HepG2 (cell line): Measurements from ENCODE around the gene LEPR. TPM values are rescaled to one million over a fixed set of nuclear protein-coding genes. Genes with fewer than 3 reads are reported as not detected.

Source experiments
- ASH2L ChIP-seq: fragments of 300-600, 200-600 bp; sonication (generic); IDR thresholded peaks from 2 replicates; pipeline ENCODE4 v1.7.0; 2017; ENCODE audit warnings: low read depth, mild to moderate bottlenecking, moderate library complexity, mixed read lengths, low read length; ENCODE audit not compliant: insufficient read length
- ATF7-NPFF ChIP-seq: sonication (generic); formaldehyde crosslinking; IDR thresholded peaks from 2 replicates; pipeline ENCODE4 v1.8.1; 2023; ENCODE audit warnings: mild to moderate bottlenecking, low read depth, missing genetic modification reagents, moderate library complexity
- BATF2 ChIP-seq: sonication (generic); formaldehyde crosslinking; IDR thresholded peaks from 2 replicates; pipeline ENCODE4 v1.8.0; 2022; ENCODE audit warnings: mild to moderate bottlenecking, missing genetic modification reagents, moderate library complexity
- EHMT2 ChIP-seq: fragments of 200-600 bp; sonication (generic); IDR thresholded peaks from 2 replicates; pipeline ENCODE4 v1.7.0; 2017; ENCODE audit warnings: antibody characterized with exemption, low read depth, low read length, borderline replicate concordance
- GABPA ChIP-seq, 2 experiments: IDR thresholded peaks; 2 replicates each; pipeline ENCODE4 v1.6.1; 2011 to 2016; ENCODE audit warnings: low read depth in 2 of 2, low read length in 1 of 2, missing biosample characterization in 1 of 2, missing genetic modification characterization in 1 of 2
- HDAC2 ChIP-seq: sonication (generic); formaldehyde crosslinking; IDR thresholded peaks from 2 replicates; pipeline ENCODE4 v1.4.0; 2020; ENCODE audit warnings: missing genetic modification reagents
- NAIF1 ChIP-seq: sonication (generic); formaldehyde crosslinking; IDR thresholded peaks from 2 replicates; pipeline ENCODE4 v1.5.0; 2020; ENCODE audit warnings: mild to moderate bottlenecking, missing genetic modification reagents, borderline replicate concordance
- PHF21A ChIP-seq: sonication (generic); formaldehyde crosslinking; IDR thresholded peaks from 2 replicates; pipeline ENCODE4 v1.5.0; 2020; ENCODE audit warnings: mild to moderate bottlenecking, missing genetic modification reagents
- RXRB ChIP-seq: IDR thresholded peaks from 2 replicates; pipeline ENCODE4 v1.6.1; 2016; ENCODE audit warnings: borderline replicate concordance, missing genetic modification reagents, missing compliant biosample characterization
- ZBTB2 ChIP-seq: sonication (generic); formaldehyde crosslinking; IDR thresholded peaks from 2 replicates; pipeline ENCODE4 v1.8.0; 2022; ENCODE audit warnings: low read depth, missing genetic modification reagents
- ZFP36 ChIP-seq: fragments of 150-350 bp; IDR thresholded peaks from 2 replicates; pipeline ENCODE4 v1.6.1; 2018; ENCODE audit warnings: borderline replicate concordance, low read length, low read depth; ENCODE audit not compliant: partially characterized antibody
- ZNF891 ChIP-seq: sonication (generic); formaldehyde crosslinking; IDR thresholded peaks from 2 replicates; pipeline ENCODE4 v1.5.0; 2020; ENCODE audit warnings: mild to moderate bottlenecking, missing genetic modification reagents
- polyA plus RNA-seq, 8 experiments: library from polyadenylated mRNA; depleted of rRNA in 3 of 8; stranded (reverse) in 7 of 8; unstranded in 1 of 8; fragments of >200 nt; fragmentation: Illumina TruSeq in 4 of 8; extraction: Trizol in 4 of 8; gene quantifications; 2 replicates each; pipeline versions ENCODE4 v1.2.1 to v1.2.3, GENCODE V29; 2011 to 2016; ENCODE audit warnings: low read depth in 4 of 8, missing spikeins in 1 of 8, mixed read lengths in 1 of 8; ENCODE audit not compliant: insufficient read depth in 1 of 8
- total RNA-seq, 5 experiments: library from RNA; depleted of rRNA; stranded (reverse); fragments of >200 nt; fragmentation: Illumina TruSeq; extraction: Trizol; gene quantifications; 2 replicates each; pipeline ENCODE4 v1.2.3, GENCODE V29; 2016; ENCODE audit warnings: low read depth in 1 of 5
- TF ChIP-seq, protein P1 (sequence below): sonication (generic); formaldehyde crosslinking; conservative IDR thresholded peaks from 2 replicates; pipeline ENCODE4 v1.4.0; 2020; ENCODE audit warnings: missing genetic modification reagents
- TF ChIP-seq, protein P2 (sequence below): sonication (generic); formaldehyde crosslinking; IDR thresholded peaks from 2 replicates; pipeline ENCODE4 v1.5.0; 2020; ENCODE audit warnings: missing genetic modification reagents
- TF ChIP-seq, protein P3 (sequence below): sonication (generic); formaldehyde crosslinking; IDR thresholded peaks from 2 replicates; pipeline ENCODE4 v1.5.0; 2020; ENCODE audit warnings: missing genetic modification reagents, mild to moderate bottlenecking, borderline replicate concordance
- TF ChIP-seq, protein P4 (sequence below): sonication (generic); formaldehyde crosslinking; IDR thresholded peaks from 2 replicates; pipeline ENCODE4; 2020; ENCODE audit warnings: missing genetic modification reagents, mild to moderate bottlenecking, borderline replicate concordance
- TF ChIP-seq, protein P5 (sequence below): sonication (generic); formaldehyde crosslinking; IDR thresholded peaks from 2 replicates; pipeline ENCODE4 v1.5.1; 2020; ENCODE audit warnings: mild to moderate bottlenecking, missing genetic modification reagents, moderate library complexity

LEPR gene
- total and polyA plus RNA-seq, 2 of the 13 experiments (the other 11 are each of a cell fraction or from before 2014, with no cell fraction given) = 0.60 to 1.7 TPM

- TF ChIP-seq GABPA (IDR thresholded peaks at IDR 0.05; ENCODE audit: low read depth, low read length) (peak; percentile 70), GABPA (CRISPR knock-in tag; IDR thresholded peaks at IDR 0.05; ENCODE audit: low read depth) (peak; percentile 83), BATF2 (no peak), ZFP36 (no peak), HDAC2 (CRISPR knock-in tag) (peak; percentile 64), ZNF891 (CRISPR knock-in tag) (no peak), ASH2L (peak; percentile 76), ATF7-NPFF (CRISPR knock-in tag) (peak; percentile 78), EHMT2 (no peak), RXRB (peak; percentile 26; the same call in 1 of the 2 replicates), NAIF1 (CRISPR knock-in tag) (0 out of 2 replicates have a peak, but pooled peaks have one; percentile 34), PHF21A (no peak), ZBTB2 (CRISPR knock-in tag) (peak; percentile 100)
- TF ChIP-seq, protein P1, sequence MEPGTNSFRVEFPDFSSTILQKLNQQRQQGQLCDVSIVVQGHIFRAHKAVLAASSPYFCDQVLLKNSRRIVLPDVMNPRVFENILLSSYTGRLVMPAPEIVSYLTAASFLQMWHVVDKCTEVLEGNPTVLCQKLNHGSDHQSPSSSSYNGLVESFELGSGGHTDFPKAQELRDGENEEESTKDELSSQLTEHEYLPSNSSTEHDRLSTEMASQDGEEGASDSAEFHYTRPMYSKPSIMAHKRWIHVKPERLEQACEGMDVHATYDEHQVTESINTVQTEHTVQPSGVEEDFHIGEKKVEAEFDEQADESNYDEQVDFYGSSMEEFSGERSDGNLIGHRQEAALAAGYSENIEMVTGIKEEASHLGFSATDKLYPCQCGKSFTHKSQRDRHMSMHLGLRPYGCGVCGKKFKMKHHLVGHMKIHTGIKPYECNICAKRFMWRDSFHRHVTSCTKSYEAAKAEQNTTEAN (CRISPR knock-in tag) = 0 out of 2 replicates have a peak, but pooled peaks have one; percentile 57
- TF ChIP-seq, protein P2, sequence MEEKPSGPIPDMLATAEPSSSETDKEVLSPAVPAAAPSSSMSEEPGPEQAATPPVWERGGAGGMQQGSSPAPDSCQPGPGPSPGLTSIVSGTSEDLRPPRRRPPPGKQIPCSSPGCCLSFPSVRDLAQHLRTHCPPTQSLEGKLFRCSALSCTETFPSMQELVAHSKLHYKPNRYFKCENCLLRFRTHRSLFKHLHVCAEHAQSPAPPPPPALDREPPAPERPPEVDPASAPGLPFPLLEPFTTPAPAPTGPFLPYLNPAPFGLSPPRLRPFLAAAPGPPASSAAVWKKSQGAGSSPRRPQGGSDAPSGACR (CRISPR knock-in tag) = 0 out of 2 replicates have a peak, but pooled peaks have one; percentile 57
- TF ChIP-seq, protein P3, sequence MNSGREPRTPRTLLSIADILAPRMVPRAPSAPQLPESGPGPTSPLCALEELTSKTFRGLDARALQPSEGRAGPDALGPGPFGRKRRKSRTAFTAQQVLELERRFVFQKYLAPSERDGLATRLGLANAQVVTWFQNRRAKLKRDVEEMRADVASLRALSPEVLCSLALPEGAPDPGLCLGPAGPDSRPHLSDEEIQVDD (CRISPR knock-in tag) = peak; percentile 42; the same call in 1 of the 2 replicates
- TF ChIP-seq, protein P4, sequence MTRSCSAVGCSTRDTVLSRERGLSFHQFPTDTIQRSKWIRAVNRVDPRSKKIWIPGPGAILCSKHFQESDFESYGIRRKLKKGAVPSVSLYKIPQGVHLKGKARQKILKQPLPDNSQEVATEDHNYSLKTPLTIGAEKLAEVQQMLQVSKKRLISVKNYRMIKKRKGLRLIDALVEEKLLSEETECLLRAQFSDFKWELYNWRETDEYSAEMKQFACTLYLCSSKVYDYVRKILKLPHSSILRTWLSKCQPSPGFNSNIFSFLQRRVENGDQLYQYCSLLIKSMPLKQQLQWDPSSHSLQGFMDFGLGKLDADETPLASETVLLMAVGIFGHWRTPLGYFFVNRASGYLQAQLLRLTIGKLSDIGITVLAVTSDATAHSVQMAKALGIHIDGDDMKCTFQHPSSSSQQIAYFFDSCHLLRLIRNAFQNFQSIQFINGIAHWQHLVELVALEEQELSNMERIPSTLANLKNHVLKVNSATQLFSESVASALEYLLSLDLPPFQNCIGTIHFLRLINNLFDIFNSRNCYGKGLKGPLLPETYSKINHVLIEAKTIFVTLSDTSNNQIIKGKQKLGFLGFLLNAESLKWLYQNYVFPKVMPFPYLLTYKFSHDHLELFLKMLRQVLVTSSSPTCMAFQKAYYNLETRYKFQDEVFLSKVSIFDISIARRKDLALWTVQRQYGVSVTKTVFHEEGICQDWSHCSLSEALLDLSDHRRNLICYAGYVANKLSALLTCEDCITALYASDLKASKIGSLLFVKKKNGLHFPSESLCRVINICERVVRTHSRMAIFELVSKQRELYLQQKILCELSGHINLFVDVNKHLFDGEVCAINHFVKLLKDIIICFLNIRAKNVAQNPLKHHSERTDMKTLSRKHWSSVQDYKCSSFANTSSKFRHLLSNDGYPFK (CRISPR knock-in tag) = peak; percentile 35; the same call in 1 of the 2 replicates
- TF ChIP-seq, protein P5, sequence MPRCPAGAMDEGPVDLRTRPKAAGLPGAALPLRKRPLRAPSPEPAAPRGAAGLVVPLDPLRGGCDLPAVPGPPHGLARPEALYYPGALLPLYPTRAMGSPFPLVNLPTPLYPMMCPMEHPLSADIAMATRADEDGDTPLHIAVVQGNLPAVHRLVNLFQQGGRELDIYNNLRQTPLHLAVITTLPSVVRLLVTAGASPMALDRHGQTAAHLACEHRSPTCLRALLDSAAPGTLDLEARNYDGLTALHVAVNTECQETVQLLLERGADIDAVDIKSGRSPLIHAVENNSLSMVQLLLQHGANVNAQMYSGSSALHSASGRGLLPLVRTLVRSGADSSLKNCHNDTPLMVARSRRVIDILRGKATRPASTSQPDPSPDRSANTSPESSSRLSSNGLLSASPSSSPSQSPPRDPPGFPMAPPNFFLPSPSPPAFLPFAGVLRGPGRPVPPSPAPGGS = peak; percentile 75; the same call in 1 of the 2 replicates
Observed at GRCh38 chr1:65420590-65421350, at the start of gene LEPR, which contains the start of gene LEPROT (continued).
